Bone marrow (tissue), 2 donors: ENCODE data around the gene NXN.
A peak's percentile ranks its signal among the peaks of the same experiment; 100 is the strongest.

Experiments
- DNase-seq, 2 donors: peaks; one replicate each; lab custom pipeline; 2025; lab: John Stamatoyannopoulos, UW

Gene NXN

GRCh38 chr17:979539-980405, at the start of gene NXN:
NXN (minus strand) TSS chr17:979776.
- peak; percentile 45 to 93 for DNase-seq

GRCh38 chr17:1027044-1027443, 47.5 kb upstream of the NXN start:
- DNase-seq: no peak

- DNase-seq: no peak
These were observed 47.0 kb upstream of the NXN start for GRCh38 chr17:1026599-1026975.

- no peak for DNase-seq
These were observed 46.4 kb upstream of the NXN start for GRCh38 chr17:1025733-1026598.

GRCh38 chr17:1024076-1024475, 44.5 kb upstream of the NXN start:
- DNase-seq: no peak

GRCh38 chr17:1022278-1023024, 42.9 kb upstream of the NXN start:
- no peak for DNase-seq

GRCh38 chr17:1021147-1021546, 41.6 kb upstream of the NXN start:
- DNase-seq: no peak

- DNase-seq: no peak
These were observed 39.9 kb upstream of the NXN start for GRCh38 chr17:1019451-1019850.

GRCh38 chr17:1018547-1018946, 39.0 kb upstream of the NXN start:
- DNase-seq: no peak

- DNase-seq: no peak
These were observed 34.1 kb upstream of the NXN start for GRCh38 chr17:1013729-1014090.

GRCh38 chr17:1012823-1013728, 33.5 kb upstream of the NXN start:
- DNase-seq: no peak

- no peak for DNase-seq
These were observed 32.5 kb upstream of the NXN start for GRCh38 chr17:1011760-1012735.

- no peak for DNase-seq
These were observed 31.6 kb upstream of the NXN start for GRCh38 chr17:1011138-1011537.

- DNase-seq: no peak
These were observed 31.0 kb upstream of the NXN start for GRCh38 chr17:1010586-1010985.

- no peak for DNase-seq
These were observed 30.5 kb upstream of the NXN start for GRCh38 chr17:1010086-1010450.

GRCh38 chr17:1009229-1010085, 29.9 kb upstream of the NXN start:
- DNase-seq: no peak

- no peak for DNase-seq
These were observed 28.6 kb upstream of the NXN start for GRCh38 chr17:1008008-1008761.

GRCh38 chr17:1007310-1008007, 27.9 kb upstream of the NXN start:
- no peak for DNase-seq
